ENCODE data around the gene FYB1.

The FYB1 gene

DNA sequence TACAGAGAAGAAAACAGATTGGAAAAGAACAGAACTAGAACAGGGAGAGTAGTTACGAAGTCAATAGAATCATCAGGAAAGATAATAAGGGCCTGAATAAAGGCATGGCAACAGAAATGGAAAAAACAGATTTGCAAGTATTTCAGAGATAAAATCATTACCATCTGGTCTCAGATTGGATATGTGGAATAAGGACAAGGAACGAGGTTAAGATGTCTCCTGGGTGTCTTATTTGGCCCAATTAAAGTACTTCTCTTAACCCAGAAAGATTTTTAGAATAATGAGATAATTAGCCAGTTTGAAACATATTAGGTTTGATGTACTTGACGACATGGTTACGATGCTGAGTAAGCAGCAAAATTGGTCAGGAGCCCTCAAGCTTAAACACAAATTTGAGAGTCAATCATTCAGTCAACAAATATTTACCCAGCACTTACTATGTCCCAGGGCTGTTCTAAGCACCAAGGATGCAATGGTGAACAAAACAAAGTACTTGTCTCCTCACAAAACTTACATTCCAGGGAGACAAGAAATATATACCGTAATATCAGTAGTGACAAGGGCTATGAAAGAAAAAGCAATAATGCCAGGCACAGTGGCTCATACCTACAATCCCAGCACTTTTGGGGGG is 163.5 kb downstream of the FYB1 start:
- no peak for DNase-seq (ENCODE audit: low spot score)
